Dermis blood vessel endothelial cell (primary cell): Measurements from ENCODE around the gene PTPRN2. TPM values are rescaled to one million over a fixed set of nuclear protein-coding genes. Genes with fewer than 3 reads are reported as not detected.
A peak's percentile ranks its signal among the peaks of the same experiment; 100 is the strongest.
"Not testable (repeated sequence)": the region's sequence is repeated elsewhere in the genome, so short reads cannot be mapped to it uniquely, and the experiment has no call there.

Source experiments
- DNase-seq: peaks from one replicate; pipeline ENCODE4 v3.0.0; 2010
- total RNA-seq: library from RNA; depleted of rRNA; stranded (reverse); fragments of >200 nt; gene quantifications from 2 replicates; pipeline ENCODE4 v1.2.3, GENCODE V29; 2014

The PTPRN2 gene
- total RNA-seq, 1 donor from 2014 or later: 2.2 TPM

- DNase-seq: not testable (repeated sequence)
Measured at GRCh38 chr7:158336952-158337351, 250.7 kb downstream of the PTPRN2 start.

- not testable (repeated sequence) for DNase-seq
Measured at GRCh38 chr7:158332516-158332915, 255.1 kb downstream of the PTPRN2 start.

- not testable (repeated sequence) for DNase-seq
Measured at GRCh38 chr7:158331826-158332450, 255.7 kb downstream of the PTPRN2 start.

GRCh38 chr7:158329686-158330085 lies 257.9 kb downstream of the PTPRN2 start:
- DNase-seq: no peak

GRCh38 chr7:158329014-158329610 lies 258.5 kb downstream of the PTPRN2 start:
- DNase-seq: no peak

GRCh38 chr7:158328376-158329013 lies 259.1 kb downstream of the PTPRN2 start:
- DNase-seq: no peak

GRCh38 chr7:158327571-158328180 lies 259.9 kb downstream of the PTPRN2 start:
- DNase-seq: no peak

GRCh38 chr7:158327012-158327411 lies 260.6 kb downstream of the PTPRN2 start:
- DNase-seq: no peak

GRCh38 chr7:158325530-158326381 lies 261.9 kb downstream of the PTPRN2 start:
- no peak for DNase-seq

GRCh38 chr7:158324397-158325360 lies 262.9 kb downstream of the PTPRN2 start:
- DNase-seq: no peak

GRCh38 chr7:158323741-158324396 lies 263.8 kb downstream of the PTPRN2 start:
- DNase-seq: no peak

GRCh38 chr7:158322616-158323530 lies 264.8 kb downstream of the PTPRN2 start:
- DNase-seq: no peak

- DNase-seq: no peak
Measured at GRCh38 chr7:158321936-158322615, 265.5 kb downstream of the PTPRN2 start.

GRCh38 chr7:158321056-158321700 lies 266.4 kb downstream of the PTPRN2 start:
- no peak for DNase-seq

- no peak for DNase-seq
Measured at GRCh38 chr7:158320328-158320727, 267.3 kb downstream of the PTPRN2 start.

GRCh38 chr7:158318511-158318913 lies 269.1 kb downstream of the PTPRN2 start:
- DNase-seq: no peak

- DNase-seq: peak; percentile 1
Measured at GRCh38 chr7:158317238-158318205, 270.1 kb downstream of the PTPRN2 start.
